ENCODE results near the gene ACYP2. TPM values are rescaled to one million over a fixed set of nuclear protein-coding genes. Genes with fewer than 3 reads are reported as not detected.
A peak's percentile ranks its signal among the peaks of the same experiment; 100 is the strongest.
"Not testable (repeated sequence)": the region's sequence is repeated elsewhere in the genome, so short reads cannot be mapped to it uniquely, and the experiment has no call there.

The ACYP2 gene
- total RNA-seq, 6 donors from 2014 or later: 8.9 to 15.7 (median 14.8) TPM

GRCh38 chr2:54106631-54107454 lies 8.6 kb upstream of the ACYP2 start:
- Histone ChIP-seq H3K27ac (no peak overlapping the region), H3K36me3 (no peaks in the 10 kb centered on the region), H3K4me3 (no peak overlapping the region), H3K27me3 (no peaks in the 10 kb centered on the region), H3K4me1 (peaks cover 3 to 6% (median 6%) of the 10 kb centered on the region in 4 donors), H3K9me3 (no peaks in the 10 kb centered on the region)
- peak in 1 of 2 donors; percentile 54 for ATAC-seq (ENCODE audit: low FRiP score in 2 of 2)
- TF ChIP-seq, protein P1, sequence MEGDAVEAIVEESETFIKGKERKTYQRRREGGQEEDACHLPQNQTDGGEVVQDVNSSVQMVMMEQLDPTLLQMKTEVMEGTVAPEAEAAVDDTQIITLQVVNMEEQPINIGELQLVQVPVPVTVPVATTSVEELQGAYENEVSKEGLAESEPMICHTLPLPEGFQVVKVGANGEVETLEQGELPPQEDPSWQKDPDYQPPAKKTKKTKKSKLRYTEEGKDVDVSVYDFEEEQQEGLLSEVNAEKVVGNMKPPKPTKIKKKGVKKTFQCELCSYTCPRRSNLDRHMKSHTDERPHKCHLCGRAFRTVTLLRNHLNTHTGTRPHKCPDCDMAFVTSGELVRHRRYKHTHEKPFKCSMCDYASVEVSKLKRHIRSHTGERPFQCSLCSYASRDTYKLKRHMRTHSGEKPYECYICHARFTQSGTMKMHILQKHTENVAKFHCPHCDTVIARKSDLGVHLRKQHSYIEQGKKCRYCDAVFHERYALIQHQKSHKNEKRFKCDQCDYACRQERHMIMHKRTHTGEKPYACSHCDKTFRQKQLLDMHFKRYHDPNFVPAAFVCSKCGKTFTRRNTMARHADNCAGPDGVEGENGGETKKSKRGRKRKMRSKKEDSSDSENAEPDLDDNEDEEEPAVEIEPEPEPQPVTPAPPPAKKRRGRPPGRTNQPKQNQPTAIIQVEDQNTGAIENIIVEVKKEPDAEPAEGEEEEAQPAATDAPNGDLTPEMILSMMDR (IDR thresholded peaks at IDR 0.05): peak in 5 of 6 experiments; percentile 41 to 66 (median 57)
- no peak for TF ChIP-seq EP300 (IDR thresholded peaks at IDR 0.05)
- 65 to 68% methylated on average over 12 of the region's 12 CpGs for WGBS, 2 donors
- DNase-seq: peak in 1 of 2 donors; percentile 32

- Histone ChIP-seq H3K27ac (no peak overlapping the region), H3K4me3 (no peak overlapping the region), H3K36me3 (no peaks in the 10 kb centered on the region), H3K9me3 (no peaks in the 10 kb centered on the region), H3K27me3 (no peaks in the 10 kb centered on the region), H3K4me1 (peaks cover 3 to 6% (median 6%) of the 10 kb centered on the region in 4 donors)
- DNase-seq (no peak), ATAC-seq (ENCODE audit: low FRiP score in 2 of 2) (no peak)
- 93 to 96% methylated on average over 2 of the region's 2 CpGs for WGBS, 2 donors
- TF ChIP-seq POLR2AphosphoS5 (IDR thresholded peaks at IDR 0.05) (no peak), EP300 (IDR thresholded peaks at IDR 0.05) (no peak), POLR2A (IDR thresholded peaks at IDR 0.05) (no peak)
- TF ChIP-seq, protein P1 (IDR thresholded peaks at IDR 0.05): no peak
These were observed 8.0 kb upstream of the ACYP2 start for GRCh38 chr2:54107455-54107764.

DNA sequence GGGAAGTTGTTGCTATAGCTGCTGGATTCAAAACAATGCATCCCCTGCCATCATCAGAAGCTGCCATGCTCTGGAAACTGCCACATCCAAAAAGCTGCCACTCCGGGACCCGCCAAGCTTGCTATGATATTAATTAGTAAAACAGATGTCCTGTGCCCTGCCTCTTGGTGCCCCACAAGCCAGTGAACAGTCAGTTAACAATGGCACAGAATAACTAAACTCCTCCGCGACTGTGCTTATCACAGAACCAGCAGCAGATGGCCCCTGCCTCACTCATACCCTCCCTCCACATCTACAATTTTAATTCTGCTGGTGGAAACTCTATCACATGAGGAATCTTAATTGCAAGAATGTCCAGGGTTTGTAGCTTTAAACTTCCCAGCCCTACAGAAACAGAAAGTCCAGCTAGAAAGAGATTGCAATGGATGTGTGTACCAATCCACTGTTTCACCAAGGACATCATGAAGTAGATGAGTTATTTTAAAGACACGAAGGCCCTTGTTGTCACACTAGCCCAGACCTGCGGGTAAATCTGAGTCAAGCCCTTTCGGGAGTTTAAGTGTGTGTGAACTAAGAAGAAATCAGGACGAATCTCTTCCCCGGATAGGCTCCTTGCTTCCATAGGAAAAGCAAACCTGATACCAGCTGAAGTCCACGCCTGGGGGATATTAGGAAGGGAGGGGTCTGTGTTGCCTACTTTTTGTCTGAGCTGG lies 7.4 kb upstream of the ACYP2 start:
- ATAC-seq (ENCODE audit: low FRiP score in 2 of 2) (no peak), DNase-seq (no peak)
- no peak overlapping the region for H3K4me3 ChIP-seq
- TF ChIP-seq POLR2A (IDR thresholded peaks at IDR 0.05) (no peak), EP300 (IDR thresholded peaks at IDR 0.05) (no peak), POLR2AphosphoS5 (IDR thresholded peaks at IDR 0.05) (no peak)
- TF ChIP-seq, protein P1 (IDR thresholded peaks at IDR 0.05): no peak
- H3K27ac ChIP-seq: no peak overlapping the region
- peaks cover 3 to 6% (median 6%) of the 10 kb centered on the region in 4 donors for H3K4me1 ChIP-seq
- no peaks in the 10 kb centered on the region for H3K27me3 ChIP-seq
- 89 to 94% methylated on average over 10 of the region's 10 CpGs for WGBS, 2 donors
- no peaks in the 10 kb centered on the region for H3K36me3 ChIP-seq
- no peaks in the 10 kb centered on the region for H3K9me3 ChIP-seq

GRCh38 chr2:54109848-54110247 lies 5.6 kb upstream of the ACYP2 start:
- 90 to 97% methylated on average over 3 of the region's 3 CpGs for WGBS, 2 donors
- ATAC-seq (ENCODE audit: low FRiP score in 2 of 2): no peak
- no peaks in the 10 kb centered on the region for H3K36me3 ChIP-seq
- peaks cover 4 to 5% (median 5%) of the 10 kb centered on the region in 4 donors for H3K4me1 ChIP-seq
- H3K27ac ChIP-seq: no peak overlapping the region
- no peak for DNase-seq
- no peak for TF ChIP-seq EP300 (IDR thresholded peaks at IDR 0.05)
- TF ChIP-seq, protein P1 (IDR thresholded peaks at IDR 0.05): no peak
- TF ChIP-seq POLR2A (IDR thresholded peaks at IDR 0.05): no peak
- no peak for TF ChIP-seq POLR2AphosphoS5 (IDR thresholded peaks at IDR 0.05)
- H3K9me3 ChIP-seq: no peaks in the 10 kb centered on the region
- H3K4me3 ChIP-seq: no peak overlapping the region
- no peaks in the 10 kb centered on the region for H3K27me3 ChIP-seq

DNA sequence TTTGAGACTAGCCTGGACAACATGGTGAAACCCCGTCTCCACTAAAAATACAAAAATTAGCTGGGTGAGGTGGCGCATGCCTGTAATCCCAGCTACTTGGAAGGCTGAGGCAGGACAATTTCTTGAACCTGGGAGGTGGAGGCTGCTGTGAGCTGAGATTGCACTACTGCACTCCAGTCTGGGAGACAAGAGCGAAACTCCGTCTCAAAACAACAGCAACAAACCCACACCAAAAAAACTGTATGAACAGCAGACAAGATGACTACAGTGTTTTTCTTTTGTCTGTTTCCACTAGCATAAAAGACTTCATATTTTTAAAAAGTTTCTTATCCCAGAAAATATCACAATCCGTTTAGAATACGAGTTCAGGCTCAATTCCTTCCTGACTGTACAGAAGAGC lies 936 bp upstream of the ACYP2 start:
- Histone ChIP-seq H3K27ac (peak overlapping the region; percentile 99 to 100 (median 100)), H3K4me3 (peak overlapping the region in 1 of 4 donors; percentile 68), H3K4me1 (peaks cover 5 to 12% (median 7%) of the 10 kb centered on the region in 4 donors)
- DNase-seq; H3K9me3 ChIP-seq; H3K27me3 ChIP-seq; H3K36me3 ChIP-seq; ATAC-seq (ENCODE audit: low FRiP score in 2 of 2): not testable (repeated sequence)
- 82 to 83% methylated on average over 6 of the region's 6 CpGs for WGBS, 2 donors
